A204.1 (cell line): Measurements from ENCODE around the gene WAPL.

Experiments
- FAIRE-seq: peaks from 2 replicates; lab custom pipeline; 2012; peaks lifted over from hg19 to GRCh38; lab: Jason Lieb, UNC

WAPL gene

GRCh38 chr10:86461963-86462804, 59.4 kb downstream of the WAPL start:
- no peak for FAIRE-seq

DNA sequence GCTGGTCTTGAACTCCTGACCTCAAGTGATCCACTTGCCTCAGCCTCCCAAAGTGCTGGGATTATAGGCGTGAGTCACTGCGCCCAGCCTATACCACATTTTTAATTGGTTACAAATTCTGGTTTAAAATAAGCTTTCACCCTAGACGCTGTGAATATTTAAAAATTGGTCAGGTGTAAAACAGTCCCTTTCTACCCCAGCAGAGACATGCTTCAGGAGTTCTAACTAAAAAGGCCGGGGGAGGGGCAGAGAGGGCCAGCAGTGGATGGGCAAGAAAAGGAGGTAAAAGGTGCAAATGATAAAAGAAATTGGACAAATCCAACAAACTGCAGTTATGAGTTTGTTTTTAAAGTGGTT, 70.0 kb downstream of the WAPL start:
- no peak for FAIRE-seq

GRCh38 chr10:86450806-86451603, 70.6 kb downstream of the WAPL start:
- FAIRE-seq, result no peak

- no peak for FAIRE-seq
These were observed 71.5 kb downstream of the WAPL start for GRCh38 chr10:86449926-86450558.

- FAIRE-seq, result no peak
These were observed 74.2 kb downstream of the WAPL start for GRCh38 chr10:86447432-86447831.

- no peak for FAIRE-seq
These were observed 74.6 kb downstream of the WAPL start for GRCh38 chr10:86446987-86447386.

- FAIRE-seq, result no peak
These were observed 75.2 kb downstream of the WAPL start for GRCh38 chr10:86446440-86446839.

DNA sequence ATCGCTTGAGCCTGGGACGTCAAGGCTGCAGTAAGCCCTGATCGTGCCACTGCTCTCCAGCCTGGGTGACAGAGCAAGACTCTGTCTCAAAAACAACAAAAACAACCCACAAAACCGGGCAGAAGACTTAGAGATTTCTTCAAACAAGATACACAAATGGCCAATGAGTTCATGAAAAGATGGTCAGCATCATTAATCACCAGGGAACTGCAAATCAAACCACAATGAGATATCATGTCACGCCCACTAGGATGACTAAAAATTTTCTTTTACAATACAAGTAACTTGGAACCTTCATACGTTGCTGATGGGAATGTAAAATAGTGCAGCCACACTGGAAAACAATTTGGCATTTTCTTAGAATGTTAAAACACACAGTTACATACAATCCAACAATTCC, 77.7 kb downstream of the WAPL start:
- FAIRE-seq, result no peak

GRCh38 chr10:86443069-86443468, 78.5 kb downstream of the WAPL start:
- no peak for FAIRE-seq

DNA sequence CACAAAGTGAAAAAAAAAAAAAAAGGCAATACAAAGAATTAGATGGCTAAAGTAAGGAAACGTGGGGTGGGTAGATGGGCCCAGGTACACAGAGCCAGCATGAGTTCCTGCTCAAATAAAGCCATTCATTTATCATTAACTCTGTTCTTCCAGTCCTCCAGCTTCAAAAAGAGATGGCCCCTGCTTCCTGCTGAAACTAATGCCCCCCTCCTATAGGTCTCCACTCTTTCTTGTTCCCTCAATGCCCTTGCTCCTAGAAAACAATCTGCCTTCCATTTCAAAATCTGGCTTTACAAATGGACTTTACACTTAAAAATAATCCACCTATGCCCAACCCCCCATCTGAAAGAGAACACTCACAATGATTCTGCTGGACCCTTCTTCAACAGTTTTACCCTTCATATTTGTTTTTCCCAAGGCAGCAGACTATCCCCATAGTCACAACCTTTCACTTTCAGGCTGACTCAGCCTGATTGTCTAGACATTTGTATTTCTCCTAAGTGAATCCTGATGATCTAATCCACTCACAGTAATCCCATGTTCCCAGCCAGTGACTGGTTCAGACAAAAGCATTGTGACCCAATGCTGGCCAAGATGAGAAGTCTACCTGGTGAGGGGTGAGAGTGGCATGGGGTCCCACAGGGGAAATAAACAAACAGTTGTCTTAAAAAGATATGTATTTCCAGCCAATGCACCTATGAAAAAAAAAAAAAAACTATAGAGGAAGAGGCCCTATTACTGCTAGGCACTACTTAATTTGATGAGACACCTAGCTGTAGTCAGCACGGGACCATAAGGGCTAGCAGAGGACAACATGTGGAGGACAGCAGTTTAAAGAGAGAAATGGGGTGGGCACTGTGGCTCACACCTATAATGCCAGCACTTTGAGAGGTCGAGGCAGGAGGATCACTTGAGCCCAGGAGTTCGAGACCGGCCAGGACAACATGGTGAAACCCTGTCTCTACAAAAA, 80.4 kb downstream of the WAPL start:
- FAIRE-seq, result no peak

GRCh38 chr10:86439544-86439943, 82.0 kb downstream of the WAPL start:
- FAIRE-seq, result no peak

GRCh38 chr10:86438091-86438749, 83.4 kb downstream of the WAPL start:
- FAIRE-seq, result no peak

DNA sequence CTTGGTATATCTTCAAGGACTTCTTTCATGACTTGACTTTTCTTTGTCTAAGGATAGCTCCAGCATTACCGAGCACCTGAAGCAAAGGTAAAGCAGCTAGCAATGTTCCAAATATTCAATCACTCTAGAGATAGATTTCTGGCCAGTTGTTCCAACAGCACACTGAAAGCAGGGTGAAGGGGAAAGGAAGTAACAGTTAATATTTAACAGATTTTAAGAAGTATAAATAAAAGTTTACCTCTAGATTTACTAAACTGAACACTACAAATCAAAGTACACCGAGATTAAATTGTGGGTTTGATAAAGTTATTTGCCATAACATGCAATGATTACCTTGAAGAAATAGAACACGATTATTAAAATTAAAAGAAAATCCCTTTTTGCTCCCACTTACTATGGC, 84.1 kb downstream of the WAPL start:
- FAIRE-seq, result no peak

DNA sequence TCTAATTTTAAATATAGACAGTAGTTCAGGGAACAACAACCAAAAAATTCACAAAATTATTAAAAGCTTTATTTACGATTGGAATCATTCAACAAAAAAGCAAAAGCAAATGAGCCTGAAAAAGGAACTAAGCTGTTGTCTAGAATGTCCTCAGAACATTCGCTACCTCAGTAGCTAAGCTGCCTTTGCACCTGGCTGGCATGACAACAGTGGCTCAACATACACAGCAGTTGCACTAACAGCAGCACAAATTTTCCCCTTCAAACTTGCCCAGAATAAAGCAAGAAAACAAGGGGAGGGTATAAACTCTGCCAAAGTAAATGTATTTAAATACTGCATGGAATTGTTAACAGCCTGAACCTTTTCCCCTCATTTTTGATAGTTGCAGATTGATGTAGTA, 84.6 kb downstream of the WAPL start:
- FAIRE-seq, result no peak

GRCh38 chr10:86434656-86435055, 86.9 kb downstream of the WAPL start:
- no peak for FAIRE-seq

DNA sequence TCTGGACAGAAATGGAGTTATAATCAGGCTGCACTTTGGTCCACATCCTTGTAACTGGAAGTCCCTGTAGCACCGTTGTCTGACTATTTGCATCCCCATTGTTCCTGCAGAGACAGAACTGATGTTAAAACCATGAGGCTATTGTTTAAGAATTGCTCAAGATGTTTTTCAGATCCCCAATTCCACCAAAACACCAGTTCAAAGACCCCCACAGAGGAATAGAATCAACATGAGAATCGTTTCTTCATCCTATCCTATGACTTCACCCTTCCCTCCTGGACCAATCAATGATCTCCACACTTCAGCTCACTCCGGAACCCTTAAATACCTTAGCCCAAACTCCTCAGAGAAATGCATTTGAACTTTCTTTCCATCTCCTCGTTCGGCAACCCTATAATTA, 97.9 kb downstream of the WAPL start:
- FAIRE-seq, result no peak

GRCh38 chr10:86419101-86419500, 102.5 kb downstream of the WAPL start:
- FAIRE-seq, result no peak

- FAIRE-seq, result no peak
These were observed 106.0 kb downstream of the WAPL start for GRCh38 chr10:86415583-86415982.

- no peak for FAIRE-seq
These were observed 106.5 kb downstream of the WAPL start for GRCh38 chr10:86415116-86415515.

DNA sequence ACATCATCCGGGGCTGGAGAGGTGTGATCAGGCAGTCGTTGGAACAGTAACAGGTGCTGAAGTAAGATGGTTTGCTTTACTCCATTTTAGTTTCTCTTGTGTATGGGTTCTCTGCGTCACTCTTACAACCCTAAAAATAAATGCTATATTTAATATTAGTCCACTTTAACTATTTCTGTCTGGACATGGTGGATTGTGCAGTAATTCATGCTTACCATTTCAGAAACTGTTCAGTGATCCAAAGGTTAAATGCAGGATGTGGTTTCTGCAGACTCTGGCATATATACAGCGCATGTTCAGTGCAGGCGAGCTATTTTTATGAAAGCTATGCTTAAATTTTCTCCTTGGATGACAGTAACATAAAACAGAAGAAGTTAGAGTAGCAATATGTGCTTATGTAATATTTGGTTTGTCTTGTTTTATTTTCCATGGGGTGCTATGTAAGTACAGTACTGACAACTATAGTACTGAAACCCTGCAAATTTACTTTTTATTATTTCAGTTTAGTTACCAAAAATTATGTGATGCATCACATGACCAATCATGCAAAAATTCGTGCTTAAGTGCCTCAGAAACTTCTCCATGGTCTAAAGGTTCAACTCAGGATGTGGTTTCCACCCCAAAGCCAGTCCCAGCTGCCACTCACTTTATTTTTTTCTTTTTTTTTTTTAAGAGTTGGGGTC, 108.4 kb downstream of the WAPL start:
- no peak for FAIRE-seq
